DMS 273 (cell line): Measurements from ENCODE around the gene CRTAC1.

Source experiments
- DNase-seq: peaks from one replicate; lab custom pipeline; 2025; ENCODE audit not compliant: unreplicated experiment; lab: John Stamatoyannopoulos, UW

The CRTAC1 gene

DNA sequence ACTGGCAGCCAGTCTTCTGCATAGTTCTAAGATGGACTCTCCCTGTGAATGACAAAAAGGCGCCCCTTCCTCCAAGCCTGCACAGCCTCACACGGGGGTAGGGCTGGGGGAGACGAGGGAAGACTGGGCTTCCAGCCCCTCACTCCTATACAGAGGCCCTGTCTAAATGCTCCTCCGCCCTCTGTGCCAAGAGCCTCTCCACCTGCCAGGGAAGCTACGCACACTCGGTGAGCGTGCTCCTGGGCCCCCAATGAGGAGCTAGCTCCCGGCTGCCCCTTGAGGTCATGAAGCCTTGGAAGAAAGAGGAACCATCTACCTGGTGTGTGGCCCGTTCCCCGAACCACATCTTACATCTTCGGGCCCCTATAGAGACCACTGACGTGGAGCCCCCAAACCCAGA, 54.8 kb downstream of the CRTAC1 start:
- DNase-seq: no peak

DNA sequence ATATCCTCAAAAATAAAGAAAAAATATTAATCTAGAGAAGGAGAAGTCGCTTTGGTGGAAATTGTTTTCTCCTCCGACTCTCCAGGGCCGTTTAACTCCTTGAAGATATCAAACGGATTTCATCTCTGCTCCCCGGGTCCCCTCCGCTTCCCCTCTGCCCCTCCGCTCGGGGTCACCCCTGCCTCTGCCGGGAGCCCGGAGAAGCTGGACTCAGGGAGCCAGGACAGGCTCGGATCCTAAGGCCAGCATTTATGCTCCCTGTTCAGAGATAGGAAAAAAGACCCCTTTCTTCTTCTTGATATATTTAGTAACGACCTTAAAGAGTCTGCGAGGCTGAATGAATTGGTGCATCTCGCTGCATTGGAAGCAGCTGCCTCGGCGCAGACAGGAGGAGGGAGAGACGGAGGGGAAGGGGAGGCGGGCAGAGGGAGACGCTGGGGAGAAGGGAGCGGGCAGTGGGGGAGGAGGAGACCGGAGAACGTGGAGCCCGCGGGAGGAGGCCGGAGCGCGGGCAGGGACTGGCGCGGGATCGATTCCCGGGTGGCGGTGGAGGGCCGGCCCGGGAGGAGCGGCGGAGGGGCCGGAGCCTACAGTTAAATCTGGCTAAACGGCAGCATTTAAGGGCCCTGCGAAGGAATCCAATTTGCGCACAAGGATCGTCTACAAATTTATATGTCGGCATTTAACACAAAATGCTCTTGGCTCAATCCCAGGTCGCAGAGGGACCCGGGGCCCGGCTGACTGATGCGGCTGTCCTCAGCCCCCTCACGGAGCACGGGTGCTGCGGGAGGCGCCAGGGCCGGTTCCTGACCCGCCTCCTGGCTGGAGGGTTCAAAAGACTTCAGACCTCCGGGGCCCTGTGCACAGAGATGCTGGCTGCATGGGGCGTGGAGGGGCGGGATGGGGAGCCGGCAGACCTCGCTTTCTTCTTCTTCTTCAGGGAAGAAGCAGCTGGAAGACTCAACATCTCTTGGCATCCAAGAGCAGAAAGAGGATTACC, 55.6 kb downstream of the CRTAC1 start:
- no peak for DNase-seq

DNA sequence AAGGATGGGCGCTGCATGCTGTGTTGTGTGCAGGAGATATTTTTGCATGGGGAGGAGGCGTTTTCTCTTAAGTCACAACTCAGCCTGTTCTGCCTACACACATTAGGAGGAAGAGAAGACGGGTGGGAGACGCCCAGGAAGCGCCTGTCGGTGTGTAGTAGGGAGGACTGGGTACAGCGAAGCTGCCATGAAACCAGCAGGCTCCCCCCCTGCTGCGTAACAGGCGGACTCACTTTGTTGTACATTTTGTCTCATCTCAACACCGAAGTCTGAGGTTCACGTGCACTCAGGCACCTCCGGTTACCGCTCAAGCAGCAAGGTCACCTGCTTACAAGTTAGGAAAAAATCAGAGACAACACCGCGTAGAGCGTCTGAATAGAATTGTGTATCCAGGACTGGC, 56.3 kb downstream of the CRTAC1 start:
- DNase-seq: no peak

DNA sequence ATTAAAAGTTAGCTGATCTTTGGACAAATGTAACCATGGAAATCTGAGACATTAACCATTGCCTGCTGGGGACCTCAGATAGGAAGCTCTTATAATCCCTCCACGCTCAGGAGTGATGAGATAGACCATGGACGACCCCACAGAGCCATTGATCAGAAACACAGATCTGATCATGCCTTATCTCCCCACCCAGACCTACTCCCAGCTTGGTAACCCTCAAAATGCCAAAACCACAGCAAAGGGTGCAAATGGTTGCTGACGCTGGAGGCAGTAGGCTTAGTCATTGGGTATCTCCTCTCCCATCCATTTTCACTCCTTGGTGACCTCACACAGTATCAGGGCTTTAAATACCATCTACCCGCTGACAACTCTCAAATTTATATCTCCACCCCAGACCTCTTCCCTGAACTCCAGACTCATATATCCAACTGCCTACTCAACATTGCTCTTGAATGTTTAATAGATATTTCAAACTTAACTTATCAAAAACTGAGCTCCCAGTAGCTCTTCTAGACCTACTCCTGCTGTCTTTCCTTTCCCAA, 60.8 kb downstream of the CRTAC1 start:
- no peak for DNase-seq

DNA sequence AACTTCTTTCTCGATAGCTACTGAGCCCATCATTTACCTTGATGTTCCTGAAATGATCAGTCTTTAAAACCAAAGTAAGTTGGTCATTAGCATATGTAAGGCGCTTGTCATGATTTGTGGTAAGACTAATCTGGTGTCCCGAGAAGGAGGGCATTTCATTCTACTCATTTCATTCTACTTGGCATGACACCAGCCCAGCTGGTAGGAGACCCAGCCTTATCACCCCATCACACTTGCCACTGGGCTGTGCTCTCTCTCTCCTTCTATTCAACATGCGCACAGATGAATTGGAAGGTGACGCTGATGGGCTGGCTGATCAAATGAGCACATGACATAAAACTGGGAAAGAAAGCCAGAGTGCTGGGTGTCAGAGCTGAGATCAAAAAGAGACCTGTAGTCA, 65.7 kb downstream of the CRTAC1 start:
- peak; percentile 8 for DNase-seq

DNA sequence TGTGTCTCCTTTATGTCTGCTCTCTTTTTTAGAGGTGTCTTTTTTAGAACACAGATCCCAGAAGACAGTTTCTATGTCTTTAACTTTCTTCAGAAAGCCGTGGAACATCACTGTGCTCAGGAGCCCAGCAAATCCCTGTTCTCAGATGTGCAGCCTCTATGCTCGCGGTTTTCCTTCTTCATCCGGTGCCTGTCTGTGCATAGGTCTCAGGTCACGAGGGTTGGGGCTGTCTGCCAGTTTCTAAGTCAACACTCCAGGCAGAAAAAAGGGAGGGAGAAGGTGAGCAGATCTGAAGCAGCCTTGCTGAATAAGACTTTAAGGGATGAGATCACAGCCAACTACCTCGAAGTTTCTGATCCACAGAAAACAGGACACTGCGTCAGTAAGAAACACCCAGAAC, 68.5 kb downstream of the CRTAC1 start:
- peak; percentile 45 for DNase-seq

DNA sequence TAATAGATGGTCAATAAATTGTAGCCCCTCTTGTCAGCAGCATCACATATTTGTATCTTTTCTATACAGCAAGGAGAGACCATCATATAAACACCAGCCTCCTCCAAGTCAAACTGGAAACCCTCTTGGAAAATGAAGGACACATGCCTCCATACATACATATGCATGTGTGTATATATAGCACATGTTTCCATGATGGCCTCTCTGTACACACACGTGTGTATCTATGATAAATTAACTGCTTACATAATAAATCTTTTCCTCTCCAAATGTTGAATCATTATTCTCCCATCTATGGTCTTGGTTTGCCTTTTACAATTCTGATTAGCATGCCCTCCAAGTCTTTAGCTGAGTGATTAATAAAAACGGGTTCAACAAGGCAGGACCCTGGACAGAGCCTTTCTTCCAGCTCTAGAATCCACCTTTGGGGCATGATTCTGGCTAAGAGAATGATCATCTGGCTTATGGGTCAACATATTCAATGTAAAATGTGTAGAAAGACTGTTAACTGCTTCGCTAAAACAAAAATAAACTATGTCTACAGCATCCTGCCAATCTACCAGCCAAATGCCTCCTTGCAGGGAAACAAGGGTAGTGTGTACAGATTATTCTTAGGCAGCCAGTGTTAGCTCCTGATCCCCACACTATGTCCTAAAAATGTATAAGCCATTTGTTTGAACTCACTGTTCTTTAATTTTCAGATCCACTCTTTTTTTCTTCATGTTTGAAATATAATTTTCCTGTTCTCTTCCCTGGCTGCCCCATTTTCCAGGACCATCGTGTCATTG, 70.0 kb downstream of the CRTAC1 start:
- DNase-seq: no peak

DNA sequence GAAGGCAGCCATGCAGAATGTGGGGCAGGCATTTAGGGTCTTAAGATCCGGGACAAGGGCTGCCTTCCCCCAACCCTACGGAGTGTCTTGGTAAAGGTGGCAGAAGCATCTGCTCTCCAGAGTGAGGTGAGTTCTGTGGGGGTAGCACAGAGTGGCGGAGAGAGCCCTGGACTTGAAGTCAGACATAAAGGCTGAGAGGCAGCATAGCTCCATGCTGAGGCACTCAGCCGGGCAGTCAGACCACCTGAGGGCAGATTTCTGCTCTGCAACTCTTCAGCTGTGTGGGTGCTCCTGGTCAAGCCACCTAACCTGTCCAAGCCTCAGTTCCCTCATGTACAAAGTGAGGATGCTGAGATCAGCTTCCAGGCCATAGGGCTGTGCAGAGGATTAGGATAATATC, 81.0 kb downstream of the CRTAC1 start:
- no peak for DNase-seq

DNA sequence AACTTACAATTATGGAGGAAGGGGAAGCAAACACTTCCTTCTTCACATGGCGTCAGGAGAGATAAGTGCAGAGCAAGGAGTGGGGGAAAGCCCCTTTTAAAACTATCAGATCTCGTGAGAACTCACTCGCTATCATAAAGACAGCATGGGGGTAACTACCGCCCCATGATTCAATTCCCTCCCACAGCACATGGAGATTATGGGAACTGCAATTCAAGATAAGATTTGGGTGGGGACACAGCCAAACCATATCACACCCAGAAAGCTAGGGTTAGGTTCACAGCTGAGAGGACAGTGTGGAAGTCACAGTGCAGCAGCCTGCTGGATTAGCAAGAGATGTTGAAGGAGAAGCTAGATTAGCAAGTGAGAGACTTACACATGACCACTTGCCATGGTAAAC, 81.6 kb downstream of the CRTAC1 start:
- DNase-seq: no peak

DNA sequence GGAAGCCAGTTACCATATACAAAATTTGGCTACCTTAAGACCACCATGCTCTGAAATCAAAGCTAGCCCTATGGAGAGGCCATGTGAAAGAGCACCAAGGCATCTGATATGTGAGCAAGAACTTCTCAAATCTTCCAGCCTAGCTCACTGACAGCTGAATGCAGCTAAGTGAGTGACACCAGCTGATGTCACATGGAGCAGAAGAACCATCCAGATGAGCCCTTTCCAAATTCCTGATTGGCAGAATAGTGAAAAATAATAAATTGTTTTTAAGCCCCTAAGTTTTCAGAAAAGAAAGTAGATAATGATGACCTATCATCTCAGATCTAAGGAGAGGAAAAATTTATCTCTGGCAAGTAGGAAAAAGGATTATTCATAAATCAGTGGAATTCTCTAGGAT, 85.6 kb downstream of the CRTAC1 start:
- DNase-seq: no peak

DNA sequence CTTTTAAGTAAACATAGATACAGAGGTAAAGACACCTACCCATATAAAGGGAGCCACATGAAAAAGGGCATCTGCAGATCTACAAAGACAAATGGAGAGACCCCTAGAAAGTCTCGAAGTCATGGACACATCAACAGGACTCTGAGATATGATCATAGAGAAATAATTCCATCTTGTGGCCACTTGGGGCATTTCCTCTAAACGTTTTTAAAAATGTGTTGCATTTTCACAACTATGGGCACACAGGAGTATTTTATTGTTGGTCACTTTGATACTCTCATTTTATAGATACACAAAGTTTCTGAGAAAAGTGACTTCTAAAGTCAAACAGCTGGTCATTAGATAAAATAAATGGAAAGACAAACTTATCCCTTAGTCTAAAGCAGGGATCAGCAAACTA, 87.1 kb downstream of the CRTAC1 start:
- DNase-seq: peak; percentile 6

DNA sequence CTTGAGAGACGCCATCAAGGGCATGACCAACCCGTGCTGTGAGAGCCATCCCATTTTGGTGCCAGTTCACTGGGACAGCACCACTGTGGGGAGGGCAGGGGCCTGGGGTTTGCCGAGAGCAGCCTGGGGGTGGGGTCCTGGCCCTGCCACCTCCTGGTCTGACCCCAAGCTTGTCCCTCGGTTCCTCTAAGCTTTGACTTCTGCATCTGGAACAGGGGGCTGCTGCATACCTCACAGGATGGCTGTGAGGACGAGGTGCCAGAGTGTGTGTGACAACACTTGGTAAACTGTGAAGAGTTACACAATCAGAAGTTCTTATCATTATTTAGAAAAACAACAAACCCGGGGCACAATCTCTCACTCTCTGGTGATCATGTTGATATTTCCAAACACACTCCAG, 89.9 kb downstream of the CRTAC1 start:
- DNase-seq: no peak

DNA sequence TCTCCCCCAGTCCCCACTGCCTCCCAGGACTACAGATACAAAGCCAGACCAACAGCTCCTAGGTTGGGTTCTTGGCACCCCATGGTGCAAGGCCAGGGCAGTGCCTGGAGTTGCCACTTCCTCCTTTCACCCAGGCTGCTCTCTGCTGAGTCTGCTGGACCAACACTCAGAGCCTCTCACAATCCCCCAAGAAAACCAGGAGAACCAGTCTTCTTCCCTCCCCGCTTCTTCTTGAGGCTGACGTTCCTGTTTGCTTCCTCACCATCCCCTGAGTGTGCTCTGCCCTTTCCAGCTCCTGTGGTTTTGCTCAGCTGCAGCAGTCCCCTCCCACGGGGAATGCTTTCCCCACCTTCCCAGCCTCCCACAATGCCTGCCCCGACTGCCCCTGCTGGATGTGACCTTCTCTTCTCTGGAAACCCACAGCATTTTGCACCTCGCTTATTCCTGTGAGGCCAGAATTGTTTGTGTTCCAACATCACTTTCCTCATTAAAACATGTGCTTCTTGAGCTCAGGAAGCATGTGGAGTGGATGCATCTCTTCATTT, 90.9 kb downstream of the CRTAC1 start:
- DNase-seq: no peak

DNA sequence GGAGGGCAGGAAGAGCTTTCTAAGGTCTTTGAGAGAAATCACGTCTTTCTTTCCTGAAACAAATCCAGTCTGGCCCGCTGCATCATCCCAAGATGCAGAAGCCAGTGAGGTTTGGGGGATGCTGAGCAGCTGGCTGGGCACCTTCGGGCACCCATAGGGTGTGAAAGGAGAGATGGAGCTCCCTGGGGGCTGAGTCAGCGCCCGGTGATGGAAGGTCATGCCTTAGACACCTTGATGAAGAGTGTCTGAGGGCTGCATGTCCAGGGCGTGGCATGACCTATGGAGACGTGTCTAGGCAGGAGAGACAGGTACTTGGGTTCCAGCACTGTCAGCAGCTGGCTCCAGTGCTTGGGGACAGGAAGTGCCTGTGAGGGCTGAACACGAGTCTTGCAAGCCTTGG, 92.5 kb downstream of the CRTAC1 start:
- no peak for DNase-seq

DNA sequence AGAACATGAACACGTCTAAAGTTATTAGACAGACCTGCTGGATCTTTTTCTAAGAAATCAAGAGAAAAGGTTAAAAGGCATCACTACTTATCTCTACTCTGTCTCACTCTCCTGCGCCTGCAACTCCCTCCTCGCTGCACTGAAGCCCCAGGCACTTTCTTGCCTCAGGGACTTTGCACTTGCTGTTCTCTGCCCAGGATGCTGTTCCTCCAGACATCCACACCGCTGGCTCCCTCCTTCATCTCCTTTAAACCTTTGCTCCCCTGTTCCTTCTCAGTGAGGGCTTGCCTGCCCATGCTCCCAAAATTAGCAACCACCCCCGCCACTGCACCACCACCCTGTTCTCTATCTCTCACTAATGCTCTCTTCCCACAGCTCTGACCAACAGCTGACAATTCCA, 93.4 kb downstream of the CRTAC1 start:
- DNase-seq: no peak

DNA sequence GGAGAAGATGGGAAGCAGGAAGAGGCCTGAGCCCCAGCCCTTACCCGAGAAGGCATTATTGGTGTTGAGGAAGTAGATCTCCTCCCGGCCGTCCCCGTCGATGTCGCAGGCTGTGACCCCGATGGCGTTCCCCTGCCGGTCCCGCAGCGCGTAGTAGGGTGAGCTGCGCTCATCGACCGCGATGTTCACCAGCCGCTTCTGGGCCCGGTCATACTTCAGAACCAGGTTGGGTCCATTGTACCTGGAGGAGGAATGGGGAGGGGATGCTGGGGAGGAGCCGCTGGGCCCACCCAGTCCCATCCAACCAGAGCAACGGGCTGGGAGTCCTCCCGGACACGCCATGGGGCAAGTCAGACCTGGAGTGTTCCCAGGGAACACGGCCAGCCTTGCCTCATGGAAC, 94.3 kb downstream of the CRTAC1 start:
- DNase-seq: no peak

DNA sequence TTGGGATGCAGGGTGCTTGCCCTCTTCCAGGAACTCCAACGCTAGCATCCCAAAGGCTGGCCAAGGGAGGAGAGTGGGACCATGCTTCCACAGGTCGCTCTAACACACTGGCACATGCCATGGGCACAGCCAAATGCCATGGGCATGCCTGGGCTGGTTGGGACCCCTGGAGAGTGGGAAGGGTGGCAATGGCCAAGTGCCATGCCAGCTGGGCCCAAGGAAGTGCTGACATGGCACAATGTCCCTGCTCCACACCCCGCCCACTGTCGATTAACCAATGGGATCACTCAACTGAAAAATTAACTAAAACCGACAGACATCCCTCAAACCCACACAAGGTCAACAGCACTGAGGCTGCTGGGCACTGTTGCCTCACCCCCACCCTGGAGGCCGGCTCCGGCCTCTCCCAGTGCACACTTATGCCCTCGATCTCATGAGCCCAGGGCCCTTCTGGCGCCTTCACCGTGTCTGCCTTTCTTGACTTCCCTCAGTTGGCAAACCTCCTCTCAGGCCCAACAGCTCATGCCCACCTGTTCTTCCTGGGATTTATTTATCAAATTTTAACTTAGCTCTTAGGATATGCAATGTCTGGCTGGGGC, 97.4 kb downstream of the CRTAC1 start:
- no peak for DNase-seq

DNA sequence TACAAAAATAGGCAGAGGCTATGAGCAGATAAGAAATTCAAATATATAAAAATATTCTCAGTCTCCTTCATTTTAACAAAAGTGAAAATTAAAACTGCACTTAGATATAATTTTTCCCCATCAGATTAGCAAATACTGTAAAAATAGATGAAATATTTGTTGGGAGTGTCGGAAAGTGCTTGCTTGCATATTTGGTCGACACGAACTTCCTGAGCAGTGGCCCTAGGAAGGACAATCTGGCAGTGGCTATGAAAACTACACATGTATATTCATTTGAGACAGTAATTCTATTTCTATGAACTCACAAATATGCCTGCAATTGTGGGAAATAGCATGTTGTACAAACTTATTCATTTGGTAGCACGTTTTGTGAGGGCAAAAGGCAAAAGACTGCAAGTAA, 99.4 kb downstream of the CRTAC1 start:
- no peak for DNase-seq

DNA sequence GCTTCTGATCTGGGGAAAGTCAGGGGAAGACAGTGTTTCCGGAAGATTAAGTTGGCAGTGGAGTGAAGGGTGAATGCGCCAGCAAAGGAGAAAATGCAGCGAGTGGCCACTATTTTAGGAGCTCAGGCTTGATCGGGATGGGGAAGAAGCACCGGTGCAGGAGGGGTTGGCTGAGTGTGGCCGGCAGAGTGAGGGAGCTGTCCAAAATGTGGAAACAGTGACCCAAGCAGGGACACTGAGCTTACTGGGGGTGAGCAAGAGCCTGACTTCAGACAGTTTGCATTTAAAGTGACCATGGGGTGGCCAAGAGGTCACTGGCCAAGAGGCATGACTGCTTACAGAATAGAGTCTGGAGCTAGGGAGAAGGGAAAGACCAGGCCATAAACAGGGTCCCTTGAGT, 101.5 kb downstream of the CRTAC1 start:
- DNase-seq: no peak

DNA sequence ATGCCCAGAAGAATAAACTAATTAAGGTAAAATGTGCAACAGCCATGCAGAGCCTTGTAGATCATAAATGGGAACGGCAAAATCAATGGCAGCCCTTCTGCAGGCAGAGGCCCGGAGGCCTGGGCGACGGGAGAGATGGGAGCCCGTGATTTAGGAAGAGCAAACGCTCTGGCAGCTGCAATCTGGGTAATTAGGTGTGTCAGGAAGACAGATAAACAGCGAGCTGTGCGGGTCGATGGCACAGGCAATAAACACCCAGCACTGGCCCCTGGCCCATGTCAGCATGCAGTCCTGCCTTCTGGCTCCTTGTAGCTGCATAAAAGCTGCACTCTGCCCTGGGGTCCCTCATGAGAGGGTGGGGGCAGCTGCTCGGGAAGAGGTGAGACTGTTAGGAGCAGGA, 102.8 kb downstream of the CRTAC1 start:
- no peak for DNase-seq

DNA sequence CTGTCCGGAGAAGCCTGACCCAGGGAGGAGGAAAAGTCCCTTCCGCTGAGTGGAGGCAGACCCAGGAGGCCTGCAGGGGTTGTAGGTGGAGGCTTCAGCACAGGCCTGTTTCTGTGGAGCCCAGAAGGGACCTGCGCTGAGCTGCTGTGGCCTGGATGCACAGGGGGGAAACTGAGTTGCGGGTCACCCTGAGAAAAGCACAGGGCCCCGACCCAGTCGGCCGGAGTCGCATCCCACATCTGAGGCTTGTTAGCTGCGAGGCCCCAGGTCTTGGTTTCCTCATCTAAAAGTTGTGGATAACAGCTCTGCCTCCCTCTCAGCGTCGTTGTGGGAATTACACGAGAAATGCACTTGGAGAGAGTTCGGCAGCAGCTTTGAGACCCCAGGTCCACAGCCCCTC, 104.4 kb downstream of the CRTAC1 start:
- no peak for DNase-seq
